HEK293 (cell line): ENCODE data around the gene TALDO1.

ENCODE experiments used
- HOXD13 ChIP-seq: sonication (generic); formaldehyde crosslinking; IDR thresholded peaks from 2 replicates; pipeline ENCODE4 v1.8.0; 2022; ENCODE audit warnings: missing genetic modification reagents, borderline replicate concordance
- MYNN ChIP-seq: fragments of 450-650 bp; formaldehyde crosslinking; IDR thresholded peaks from 2 replicates; pipeline ENCODE4 v1.5.1; 2016; ENCODE audit warnings: missing biosample characterization, missing genetic modification characterization, borderline replicate concordance
- OVOL3 ChIP-seq: fragments of 450-650 bp; formaldehyde crosslinking; IDR thresholded peaks from 2 replicates; pipeline ENCODE4 v1.5.1; 2016; ENCODE audit warnings: missing biosample characterization, missing genetic modification characterization
- PRDM10 ChIP-seq: fragments of 450-650 bp; formaldehyde crosslinking; IDR thresholded peaks from 2 replicates; pipeline ENCODE4 v1.5.1; 2016; ENCODE audit warnings: missing biosample characterization, missing genetic modification characterization
- PRDM2 ChIP-seq: fragments of 450-650 bp; formaldehyde crosslinking; IDR thresholded peaks from 2 replicates; pipeline ENCODE4 v1.5.1; 2016; ENCODE audit warnings: missing biosample characterization, missing genetic modification characterization, borderline replicate concordance
- PRDM4 ChIP-seq: fragments of 450-650 bp; formaldehyde crosslinking; IDR thresholded peaks from 2 replicates; pipeline ENCODE4 v1.5.1; 2017; ENCODE audit warnings: missing biosample characterization, missing genetic modification characterization
- SCRT1 ChIP-seq: fragments of 450-650 bp; formaldehyde crosslinking; IDR thresholded peaks from 2 replicates; pipeline ENCODE4 v1.5.1; 2016; ENCODE audit warnings: missing biosample characterization, missing genetic modification characterization, borderline replicate concordance
- ZBTB11 ChIP-seq: fragments of 450-650 bp; formaldehyde crosslinking; conservative IDR thresholded peaks from 2 replicates; pipeline ENCODE4 v1.5.1; 2016; ENCODE audit warnings: low read depth, missing biosample characterization, missing genetic modification characterization
- ZBTB8A ChIP-seq: fragments of 450-650 bp; formaldehyde crosslinking; IDR thresholded peaks from 2 replicates; pipeline ENCODE4 v1.5.1; 2016; ENCODE audit warnings: missing biosample characterization, missing genetic modification characterization
- ZIC2 ChIP-seq: fragments of 450-650 bp; formaldehyde crosslinking; IDR thresholded peaks from 2 replicates; pipeline ENCODE4 v1.5.1; 2016; ENCODE audit warnings: missing biosample characterization, missing genetic modification characterization
- ZNF140 ChIP-seq: fragments of 450-650 bp; formaldehyde crosslinking; IDR thresholded peaks from 2 replicates; pipeline ENCODE4 v1.5.1; 2016; ENCODE audit warnings: missing biosample characterization, missing genetic modification characterization
- ZNF184 ChIP-seq: fragments of 450-650 bp; IDR thresholded peaks from 2 replicates; pipeline ENCODE4 v1.5.1; 2018; ENCODE audit warnings: missing biosample characterization, mild to moderate bottlenecking, missing genetic modification characterization
- ZNF221 ChIP-seq: fragments of 450-650 bp; formaldehyde crosslinking; IDR thresholded peaks from 2 replicates; pipeline ENCODE4 v1.5.1; 2017; ENCODE audit warnings: missing biosample characterization, missing genetic modification characterization, borderline replicate concordance
- ZNF366 ChIP-seq: fragments of 450-650 bp; formaldehyde crosslinking; conservative IDR thresholded peaks from 2 replicates; pipeline ENCODE4 v1.5.1; 2016; ENCODE audit warnings: missing biosample characterization, missing genetic modification characterization
- ZNF433 ChIP-seq: fragments of 450-650 bp; formaldehyde crosslinking; IDR thresholded peaks from 2 replicates; pipeline ENCODE4 v1.5.1; 2016; ENCODE audit warnings: missing biosample characterization, missing genetic modification characterization, low read depth
- ZNF704 ChIP-seq: fragments of 450-650 bp; formaldehyde crosslinking; IDR thresholded peaks from 2 replicates; pipeline ENCODE4 v1.5.1; 2016; ENCODE audit warnings: missing biosample characterization, missing genetic modification characterization
- ZNF792 ChIP-seq: fragments of 450-650 bp; formaldehyde crosslinking; IDR thresholded peaks from 2 replicates; pipeline ENCODE4 v1.5.1; 2016; ENCODE audit warnings: missing biosample characterization, missing genetic modification characterization
- ZSCAN16 ChIP-seq: fragments of 450-650 bp; formaldehyde crosslinking; IDR thresholded peaks from 2 replicates; pipeline ENCODE4 v1.5.1; 2016; ENCODE audit warnings: missing biosample characterization, missing genetic modification characterization
- ZSCAN4 ChIP-seq: fragments of 450-650 bp; formaldehyde crosslinking; IDR thresholded peaks from 2 replicates; pipeline ENCODE4 v1.5.1; 2017; ENCODE audit warnings: missing biosample characterization, missing genetic modification characterization
- ZSCAN5A ChIP-seq: fragments of 450-650 bp; formaldehyde crosslinking; IDR thresholded peaks from 2 replicates; pipeline ENCODE4 v1.5.1; 2016; ENCODE audit warnings: missing biosample characterization, missing genetic modification characterization

Gene TALDO1

GRCh38 chr11:783581-784015, 36.3 kb downstream of the TALDO1 start (continued):
- TF ChIP-seq PRDM2 (no peak), ZNF792 (no peak), ZNF704 (no peak), ZBTB8A (tag by site-specific recombination) (no peak), ZNF184 (tag by site-specific recombination) (no peak), ZSCAN5A (no peak), PRDM4 (tag by site-specific recombination) (no peak), ZSCAN16 (no peak), HOXD13 (CRISPR knock-in tag) (no peak), ZSCAN4 (tag by site-specific recombination) (no peak), ZIC2 (tag by site-specific recombination) (peak; percentile 36), ZNF221 (tag by site-specific recombination) (no peak), ZNF140 (tag by site-specific recombination) (no peak), ZNF366 (tag by site-specific recombination) (peak; percentile 45; the same call in 1 of the 2 replicates), OVOL3 (tag by site-specific recombination) (no peak), MYNN (tag by site-specific recombination) (no peak), PRDM10 (peak; percentile 45; the same call in 1 of the 2 replicates), ZNF433 (no peak), ZBTB11 (tag by site-specific recombination) (0 out of 2 replicates have a peak, but pooled peaks have one; percentile 23), SCRT1 (tag by site-specific recombination) (no peak)
